Skeletal muscle satellite cell (primary cell): ENCODE measurements around the gene ADK.
"Not testable (repeated sequence)": the region's sequence is repeated elsewhere in the genome, so short reads cannot be mapped to it uniquely, and the experiment has no call there.

Source experiments
- H3K27me3 ChIP-seq: 2 replicates; pipeline ENCODE4 v1.7.0; 2013; ENCODE audit warnings: low read length; ENCODE audit not compliant: control insufficient read depth, insufficient read depth
- H3K36me3 ChIP-seq: 2 replicates; pipeline ENCODE4 v1.7.0; 2013; ENCODE audit warnings: mild to moderate bottlenecking, control low read depth, low read length; ENCODE audit not compliant: insufficient read depth
- H3K4me1 ChIP-seq: 2 replicates; pipeline ENCODE4 v1.7.0; 2013; ENCODE audit warnings: low read length; ENCODE audit not compliant: control insufficient read depth, insufficient read depth
- H3K4me2 ChIP-seq: 2 replicates; pipeline ENCODE4 v1.7.0; 2013; ENCODE audit warnings: mild to moderate bottlenecking, low read length
- H3K4me3 ChIP-seq: 2 replicates; pipeline ENCODE4 v1.7.0; 2013; ENCODE audit warnings: low read length
- H3K9ac ChIP-seq: 2 replicates; pipeline ENCODE4 v1.7.0; 2013; ENCODE audit warnings: mild to moderate bottlenecking, low read depth, low read length, moderate library complexity
- H3K9me3 ChIP-seq: replicated peaks from 2 replicates; pipeline ENCODE4 v1.7.0; 2013; ENCODE audit warnings: mild to moderate bottlenecking, control low read depth, low read length

The ADK gene

DNA sequence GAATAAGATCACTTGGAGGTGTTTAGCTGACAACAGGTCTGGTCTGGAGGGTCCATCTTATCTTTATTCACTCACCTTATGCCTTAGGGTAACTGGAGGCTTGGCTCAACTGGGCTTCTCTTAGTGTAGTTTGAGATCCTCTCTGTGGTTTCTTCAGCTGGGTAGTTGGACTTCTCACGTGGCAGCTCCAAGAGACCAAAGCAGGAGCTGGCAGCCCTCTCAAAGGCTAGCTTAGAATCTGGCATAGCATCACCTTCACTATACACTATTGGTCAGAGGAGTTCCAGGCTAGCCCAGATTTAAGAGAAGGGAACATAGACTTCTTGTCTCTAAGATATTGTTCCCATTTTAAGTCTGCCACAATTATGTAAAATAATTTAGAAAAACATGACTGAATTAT is 16.4 kb downstream of the ADK start:
- H3K4me1 ChIP-seq = peaks cover 35% of the 10 kb centered on the region
- H3K4me3 ChIP-seq = no peak overlapping the region
- H3K27me3 ChIP-seq = no peaks in the 10 kb centered on the region
- H3K9ac ChIP-seq = no peak overlapping the region
- H3K4me2 ChIP-seq = no peak overlapping the region
- no peaks in the 10 kb centered on the region for H3K36me3 ChIP-seq
- H3K9me3 ChIP-seq = no peaks in the 10 kb centered on the region

GRCh38 chr10:74171625-74172024 is 20.6 kb downstream of the ADK start:
- no peaks in the 10 kb centered on the region for H3K9me3 ChIP-seq
- H3K9ac ChIP-seq = no peak overlapping the region
- no peaks in the 10 kb centered on the region for H3K27me3 ChIP-seq

GRCh38 chr10:74174521-74174920 is 23.5 kb downstream of the ADK start:
- H3K9ac ChIP-seq = no peak overlapping the region
- no peak overlapping the region for H3K4me2 ChIP-seq
- peaks cover 23% of the 10 kb centered on the region for H3K4me1 ChIP-seq
- no peaks in the 10 kb centered on the region for H3K27me3 ChIP-seq
- no peaks in the 10 kb centered on the region for H3K36me3 ChIP-seq
- no peaks in the 10 kb centered on the region for H3K9me3 ChIP-seq
- no peak overlapping the region for H3K4me3 ChIP-seq

More at GRCh38 chr10:74171625-74172024, 20.6 kb downstream of the ADK start:
- Histone ChIP-seq H3K4me3 (no peak overlapping the region), H3K4me2 (no peak overlapping the region), H3K36me3 (no peaks in the 10 kb centered on the region), H3K4me1 (peaks cover 9% of the 10 kb centered on the region)

DNA sequence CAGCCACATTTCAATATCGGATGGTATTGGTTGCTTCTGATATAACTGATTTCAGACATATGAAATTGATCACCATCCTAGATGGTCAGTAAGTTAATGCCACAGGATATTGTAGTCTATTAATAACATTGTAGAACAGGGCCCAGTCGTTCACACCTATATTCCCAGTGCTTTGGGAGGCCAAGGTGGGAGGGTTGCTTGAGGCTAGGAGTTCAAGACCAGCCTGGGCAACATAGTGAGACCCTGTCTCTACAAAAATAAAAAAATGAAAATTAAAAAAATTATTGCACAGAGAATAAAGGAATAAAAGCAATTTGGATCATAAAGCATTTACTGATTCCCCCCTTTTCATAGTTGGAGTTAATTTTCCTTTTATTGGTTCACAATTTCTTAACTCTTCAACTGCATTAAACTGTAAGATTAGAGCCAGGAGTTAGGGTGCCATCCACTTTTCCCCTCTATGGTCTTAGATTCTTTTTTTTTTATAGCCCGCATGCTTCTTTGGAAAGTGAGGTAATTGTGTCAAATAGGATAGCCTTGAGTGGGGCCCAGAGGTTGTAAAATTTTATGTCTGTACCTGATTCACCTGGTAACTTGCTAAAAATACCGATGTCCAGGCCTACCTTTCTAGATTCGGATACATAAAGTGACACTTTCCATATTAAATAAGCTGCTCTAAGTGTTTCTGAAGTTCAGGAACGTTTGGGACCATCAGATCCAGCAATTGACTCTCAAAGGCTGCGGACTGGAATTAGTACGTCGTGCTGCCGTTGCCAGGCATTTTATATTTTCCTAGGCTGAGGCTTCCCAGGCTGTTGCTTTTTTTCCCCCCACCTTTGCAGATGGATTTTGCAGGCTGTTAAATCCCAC is 24.7 kb downstream of the ADK start:
- peak overlapping the region; percentile 94 for H3K4me3 ChIP-seq
- no peaks in the 10 kb centered on the region for H3K27me3 ChIP-seq
- no peaks in the 10 kb centered on the region for H3K36me3 ChIP-seq
- H3K9ac ChIP-seq = peak overlapping the region; percentile 91
- peak overlapping the region; percentile 93 for H3K4me2 ChIP-seq
- no peaks in the 10 kb centered on the region for H3K9me3 ChIP-seq
- H3K4me1 ChIP-seq = peaks cover 27% of the 10 kb centered on the region

GRCh38 chr10:74176380-74177139 is 25.5 kb downstream of the ADK start:
- Histone ChIP-seq H3K4me3 (peak overlapping the region; percentile 94), H3K9me3 (no peaks in the 10 kb centered on the region), H3K9ac (peak overlapping the region; percentile 91), H3K36me3 (no peaks in the 10 kb centered on the region), H3K4me1 (peaks cover 31% of the 10 kb centered on the region), H3K27me3 (no peaks in the 10 kb centered on the region), H3K4me2 (peak overlapping the region; percentile 93)

DNA sequence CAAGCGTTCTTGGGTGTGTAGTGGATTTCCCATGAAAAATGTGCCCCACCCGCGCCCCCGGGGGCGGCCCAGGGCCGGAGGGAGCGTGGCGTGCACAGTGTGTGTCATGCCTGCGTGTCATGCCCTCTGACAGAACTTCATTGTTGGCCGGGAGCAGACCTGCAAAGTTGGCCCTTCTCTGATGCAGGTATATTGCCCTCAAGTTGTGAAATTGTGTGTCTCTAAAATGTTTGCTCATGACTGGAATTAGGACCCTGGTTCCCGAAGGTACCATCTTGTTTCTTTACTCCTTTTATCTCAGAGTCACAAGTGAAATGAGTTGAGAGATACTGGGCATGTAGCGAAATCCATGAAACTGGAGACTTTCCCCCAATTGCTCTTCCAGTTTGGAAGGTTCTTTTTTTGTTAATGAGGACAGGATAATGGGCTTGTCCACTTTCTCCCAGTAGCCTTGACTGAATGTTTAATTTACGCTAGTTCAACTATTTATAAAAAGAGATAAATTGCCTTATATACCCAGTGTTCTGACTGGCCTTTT is 26.2 kb downstream of the ADK start:
- Histone ChIP-seq H3K4me1 (peaks cover 34% of the 10 kb centered on the region), H3K27me3 (no peaks in the 10 kb centered on the region), H3K9me3 (no peaks in the 10 kb centered on the region), H3K9ac (peak overlapping the region; percentile 91), H3K4me3 (peak overlapping the region; percentile 94), H3K4me2 (peak overlapping the region; percentile 93), H3K36me3 (no peaks in the 10 kb centered on the region)

- Histone ChIP-seq H3K9ac (no peak overlapping the region), H3K27me3 (no peaks in the 10 kb centered on the region), H3K4me3 (no peak overlapping the region), H3K4me2 (peak overlapping the region; percentile 11), H3K36me3 (no peaks in the 10 kb centered on the region), H3K4me1 (peaks cover 34% of the 10 kb centered on the region), H3K9me3 (no peaks in the 10 kb centered on the region)
These were observed 27.2 kb downstream of the ADK start for GRCh38 chr10:74178042-74178791.

DNA sequence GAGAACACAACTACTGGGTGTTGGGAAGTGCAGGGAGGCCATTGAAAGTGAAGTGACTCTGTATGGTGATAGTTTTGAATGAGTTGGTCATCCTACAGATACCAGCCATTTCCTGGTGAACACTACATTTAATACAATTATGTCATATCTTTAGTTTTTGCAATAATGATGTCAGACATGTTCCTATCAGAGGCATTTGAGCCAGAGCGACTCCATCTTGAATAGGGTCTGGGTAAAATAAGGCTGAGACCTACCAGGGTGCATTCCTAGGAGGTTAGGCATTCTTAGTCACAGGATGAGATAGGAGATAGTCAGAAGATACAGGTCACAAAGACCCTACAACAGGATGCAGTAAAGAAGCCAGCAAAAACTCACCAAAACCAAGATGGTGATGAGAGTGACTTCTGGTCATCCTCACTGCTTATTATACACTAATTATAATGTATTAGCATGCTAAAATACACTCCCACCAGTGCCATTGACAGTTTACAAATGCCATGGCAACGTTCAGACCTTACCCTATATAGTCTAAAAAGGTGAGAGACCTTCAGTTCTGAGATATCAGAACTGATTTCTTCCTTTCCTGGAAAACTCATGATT is 28.2 kb downstream of the ADK start:
- H3K36me3 ChIP-seq = no peaks in the 10 kb centered on the region
- peak overlapping the region; percentile 11 for H3K4me2 ChIP-seq
- peaks cover 34% of the 10 kb centered on the region for H3K4me1 ChIP-seq
- H3K9ac ChIP-seq = no peak overlapping the region
- H3K27me3 ChIP-seq = no peaks in the 10 kb centered on the region
- H3K4me3 ChIP-seq = no peak overlapping the region
- no peaks in the 10 kb centered on the region for H3K9me3 ChIP-seq

DNA sequence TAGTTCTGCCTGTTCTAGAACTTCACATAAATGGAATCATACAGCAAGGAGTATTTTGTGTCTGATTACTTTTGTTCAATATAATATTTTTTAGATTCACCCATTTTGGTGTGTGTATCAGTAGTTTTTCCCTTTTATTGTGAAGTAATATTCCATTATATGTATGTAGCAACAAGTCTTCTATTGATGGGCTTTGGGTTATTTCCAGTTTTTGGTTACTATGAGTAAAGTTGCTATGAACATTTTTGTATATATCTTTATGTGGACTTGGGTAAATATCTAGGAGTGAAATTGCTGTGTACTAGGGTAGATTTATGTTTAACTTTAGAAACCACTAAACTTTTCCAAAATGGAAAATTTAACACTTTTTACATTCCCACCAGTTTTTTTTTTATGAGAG is 35.7 kb downstream of the ADK start:
- Histone ChIP-seq H3K36me3 (no peaks in the 10 kb centered on the region), H3K4me3 (no peak overlapping the region), H3K4me1 (peaks cover 23% of the 10 kb centered on the region), H3K9ac (no peak overlapping the region), H3K27me3 (no peaks in the 10 kb centered on the region), H3K4me2 (no peak overlapping the region), H3K9me3 (no peaks in the 10 kb centered on the region)

- no peak overlapping the region for H3K4me3 ChIP-seq
- H3K4me1 ChIP-seq = peaks cover 20% of the 10 kb centered on the region
- H3K4me2 ChIP-seq = no peak overlapping the region
- no peaks in the 10 kb centered on the region for H3K36me3 ChIP-seq
- no peak overlapping the region for H3K9ac ChIP-seq
- H3K27me3 ChIP-seq = no peaks in the 10 kb centered on the region
- H3K9me3 ChIP-seq = no peaks in the 10 kb centered on the region
These were observed 36.2 kb downstream of the ADK start for GRCh38 chr10:74187237-74187636.

- peaks cover 21% of the 10 kb centered on the region for H3K4me1 ChIP-seq
- H3K9ac ChIP-seq, H3K4me3 ChIP-seq, H3K36me3 ChIP-seq, H3K27me3 ChIP-seq, H3K9me3 ChIP-seq, H3K4me2 ChIP-seq: not testable (repeated sequence)
These were observed 37.6 kb downstream of the ADK start for GRCh38 chr10:74188617-74189016.
